Islet precursor cell (in vitro differentiated cells): ENCODE measurements around the gene PRICKLE1.

Source experiments
- DNase-seq: peaks from one replicate; pipeline ENCODE4 v3.0.0-alpha.2; 2018

Gene PRICKLE1

GRCh38 chr12:42445891-42446290 lies 143.7 kb downstream of the PRICKLE1 start:
- DNase-seq, result no peak

GRCh38 chr12:42444192-42444943 lies 145.2 kb downstream of the PRICKLE1 start:
- no peak for DNase-seq

- DNase-seq, result no peak
These were observed 146.7 kb downstream of the PRICKLE1 start for GRCh38 chr12:42442888-42443287.

- no peak for DNase-seq
These were observed 147.2 kb downstream of the PRICKLE1 start for GRCh38 chr12:42442311-42442759.

GRCh38 chr12:42440608-42441007 lies 148.9 kb downstream of the PRICKLE1 start:
- DNase-seq, result no peak

- DNase-seq, result no peak
These were observed 156.9 kb downstream of the PRICKLE1 start for GRCh38 chr12:42432517-42433140.

- no peak for DNase-seq
These were observed 160.7 kb downstream of the PRICKLE1 start for GRCh38 chr12:42428850-42429249.

- peak; percentile 86 for DNase-seq
These were observed 162.8 kb downstream of the PRICKLE1 start for GRCh38 chr12:42426746-42427145.

GRCh38 chr12:42422785-42423184 lies 166.8 kb downstream of the PRICKLE1 start:
- DNase-seq, result no peak

- DNase-seq, result no peak
These were observed 167.4 kb downstream of the PRICKLE1 start for GRCh38 chr12:42421844-42422779.

GRCh38 chr12:42420395-42420794 lies 169.2 kb downstream of the PRICKLE1 start:
- no peak for DNase-seq

GRCh38 chr12:42410340-42410739 lies 179.2 kb downstream of the PRICKLE1 start:
- no peak for DNase-seq

- DNase-seq, result no peak
These were observed 180.1 kb downstream of the PRICKLE1 start for GRCh38 chr12:42409471-42409870.

- no peak for DNase-seq
These were observed 182.2 kb downstream of the PRICKLE1 start for GRCh38 chr12:42407306-42407705.
